CD4-positive, alpha-beta T cell treated with Interferon alpha-2 for 1 hour (primary cell): ENCODE results near the gene UNC13B.

Source experiments
- DNase-seq, 2 donors: peaks; one replicate each; pipeline ENCODE4 v3.0.0-alpha.2; 2020 to 2022

Gene UNC13B

DNA sequence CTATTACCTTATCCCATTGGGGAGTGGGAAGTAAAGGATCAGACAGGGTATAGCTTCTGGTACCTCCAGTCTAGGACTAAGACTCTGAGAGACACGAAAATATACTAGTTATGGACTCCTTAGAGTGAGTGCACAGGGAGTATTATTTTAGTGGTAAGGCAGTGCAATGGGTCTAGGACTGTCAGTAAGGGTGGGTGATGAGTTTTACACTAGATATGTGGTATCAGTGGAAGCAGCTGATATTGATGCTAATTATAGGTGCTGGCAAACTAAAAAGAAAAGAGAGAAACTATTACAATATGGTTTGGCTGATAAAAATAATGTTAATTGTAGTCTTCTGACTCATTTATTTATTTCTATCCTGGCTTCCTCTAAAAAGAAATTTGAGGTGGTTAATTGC is 118.6 kb downstream of the UNC13B start:
- no peak for DNase-seq

GRCh38 chr9:35285731-35286130 is 123.9 kb downstream of the UNC13B start:
- no peak for DNase-seq

- DNase-seq: no peak
Observed at GRCh38 chr9:35286381-35286780, 124.6 kb downstream of the UNC13B start.

- no peak for DNase-seq
Observed at GRCh38 chr9:35287987-35288632, 126.3 kb downstream of the UNC13B start.

DNA sequence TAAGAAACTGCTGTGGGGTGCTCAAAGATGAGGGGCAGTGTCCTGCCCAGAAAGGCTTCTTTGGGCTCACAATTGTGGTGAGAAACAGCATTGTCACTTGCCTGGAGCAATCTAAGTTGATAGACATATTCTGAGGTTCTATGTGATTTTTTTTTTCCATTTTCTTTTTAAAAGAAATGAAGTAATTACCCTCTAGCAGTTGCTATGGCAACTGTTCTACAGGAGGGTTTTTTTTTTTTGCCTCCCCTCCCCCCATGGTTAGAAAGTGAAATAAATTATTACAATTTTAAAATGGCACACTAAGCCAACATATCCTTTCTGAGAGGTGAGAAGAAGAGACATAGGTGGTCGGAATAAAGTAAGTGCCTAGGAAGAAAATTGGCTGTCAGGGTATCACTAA is 127.0 kb downstream of the UNC13B start:
- DNase-seq: no peak

GRCh38 chr9:35293376-35293964 is 131.7 kb downstream of the UNC13B start:
- DNase-seq: no peak

DNA sequence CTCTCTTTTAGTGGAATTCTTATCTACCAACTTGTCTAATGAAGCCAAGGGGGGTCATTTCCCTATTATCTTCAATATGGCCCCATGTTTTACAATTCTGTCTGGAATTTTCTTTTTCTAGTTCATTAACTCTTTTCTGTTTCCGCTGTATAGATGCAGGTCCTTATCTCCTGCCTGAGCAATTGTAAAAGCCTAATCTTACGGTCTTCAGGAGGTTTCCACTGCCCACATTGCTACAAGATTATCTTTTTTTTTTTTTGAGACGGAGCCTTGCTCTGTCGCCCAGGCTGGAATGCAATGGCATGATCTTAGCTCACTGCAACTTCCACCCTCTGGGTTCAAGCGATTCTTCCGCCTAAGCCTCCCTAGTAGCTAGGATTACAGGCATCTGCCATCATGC is 132.3 kb downstream of the UNC13B start:
- DNase-seq: no peak

- DNase-seq: no peak
Observed at GRCh38 chr9:35294556-35294955, 132.7 kb downstream of the UNC13B start.

DNA sequence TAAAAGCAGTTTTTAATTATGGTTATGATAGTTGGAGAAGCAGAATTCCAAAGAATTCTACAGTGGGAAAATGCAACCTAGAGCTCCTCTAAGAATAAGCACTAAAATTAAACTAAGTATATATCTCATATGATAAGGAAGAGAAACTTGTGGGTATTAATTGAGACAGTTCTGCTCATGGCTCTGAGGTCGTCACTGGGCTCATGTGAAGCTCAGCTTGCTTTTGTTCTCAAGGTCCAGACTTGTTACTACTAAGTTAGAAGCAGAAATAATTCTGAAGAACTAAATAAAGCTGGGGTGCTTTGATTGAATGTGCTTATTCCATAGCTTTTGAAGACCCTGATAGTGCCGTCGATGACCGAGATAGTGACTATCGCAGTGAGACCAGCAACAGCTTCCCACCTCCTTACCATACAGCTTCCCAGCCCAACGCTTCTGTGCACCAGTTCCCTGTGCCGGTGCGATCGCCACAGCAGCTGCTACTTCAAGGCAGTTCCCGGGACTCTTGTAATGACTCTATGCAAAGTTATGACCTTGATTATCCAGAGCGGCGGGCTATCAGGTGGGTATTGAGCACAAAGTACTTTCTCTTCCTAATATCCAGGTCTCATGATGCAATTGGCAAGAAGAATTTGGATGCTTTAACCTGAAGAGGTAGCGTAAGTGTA is 133.7 kb downstream of the UNC13B start:
- DNase-seq: no peak

DNA sequence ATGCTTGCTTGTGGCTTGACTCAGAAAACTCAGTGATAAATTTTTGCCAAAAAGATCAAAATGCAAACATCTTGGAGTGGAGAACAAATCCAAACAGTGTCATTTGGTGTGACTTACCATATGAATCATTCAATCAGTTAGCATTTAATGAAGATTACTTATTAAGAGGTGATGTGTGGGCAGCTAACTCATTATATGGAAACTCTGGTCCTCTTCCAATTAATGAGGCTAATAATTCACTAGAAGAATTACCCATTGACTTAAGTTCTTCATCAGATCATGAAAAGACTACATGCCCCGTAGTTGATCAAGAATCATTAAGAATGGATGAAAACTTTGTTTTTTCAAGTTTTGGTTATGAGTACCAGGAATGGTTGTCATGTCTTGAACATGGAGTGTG is 141.8 kb downstream of the UNC13B start:
- DNase-seq: no peak

DNA sequence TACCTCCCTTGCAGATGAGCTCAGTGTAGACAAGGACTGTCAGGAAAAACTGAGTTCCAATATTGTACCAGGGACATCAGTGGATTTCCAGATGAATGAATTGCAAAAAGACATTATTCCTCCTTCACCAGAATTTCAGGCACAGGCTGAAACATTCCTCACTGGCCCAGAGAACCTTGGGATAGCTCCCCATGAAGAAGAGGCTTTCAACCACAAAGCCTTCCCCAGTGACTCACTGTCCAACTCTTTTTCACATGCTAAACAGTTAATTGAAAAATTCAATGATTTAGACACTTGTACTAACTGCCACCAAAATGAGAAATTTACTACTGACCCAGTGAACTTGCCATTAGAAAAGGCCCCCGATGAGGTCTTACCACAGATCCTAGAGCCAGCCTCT is 144.5 kb downstream of the UNC13B start:
- no peak for DNase-seq

- no peak for DNase-seq
Observed at GRCh38 chr9:35308316-35308715, 146.5 kb downstream of the UNC13B start.

- no peak for DNase-seq
Observed at GRCh38 chr9:35311891-35312639, 150.3 kb downstream of the UNC13B start.

- DNase-seq: no peak
Observed at GRCh38 chr9:35313460-35313859, 151.7 kb downstream of the UNC13B start.

GRCh38 chr9:35313916-35314315 is 152.1 kb downstream of the UNC13B start:
- DNase-seq: no peak

GRCh38 chr9:35318741-35319140 is 156.9 kb downstream of the UNC13B start:
- no peak for DNase-seq

- no peak for DNase-seq
Observed at GRCh38 chr9:35322075-35322885, 160.5 kb downstream of the UNC13B start.

DNA sequence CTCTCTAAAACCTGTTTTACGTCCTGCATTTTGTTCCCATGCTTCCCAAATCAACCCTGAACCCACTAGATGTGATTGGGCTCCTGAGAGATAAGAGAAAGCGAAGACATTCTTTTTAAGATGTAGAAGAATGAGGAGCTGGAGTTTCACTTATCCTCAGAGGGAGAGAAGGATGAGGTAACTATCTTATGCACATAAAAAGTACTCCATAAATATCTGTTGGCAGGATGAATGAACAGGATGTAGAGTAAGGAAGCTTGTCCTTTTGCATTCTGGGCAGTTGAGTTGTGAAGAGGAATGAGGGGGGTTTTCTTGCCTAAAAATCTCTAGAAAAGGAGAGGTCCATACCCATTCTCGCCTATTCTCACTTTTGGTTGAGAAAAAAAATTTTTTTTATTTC is 163.2 kb downstream of the UNC13B start:
- DNase-seq: no peak

DNA sequence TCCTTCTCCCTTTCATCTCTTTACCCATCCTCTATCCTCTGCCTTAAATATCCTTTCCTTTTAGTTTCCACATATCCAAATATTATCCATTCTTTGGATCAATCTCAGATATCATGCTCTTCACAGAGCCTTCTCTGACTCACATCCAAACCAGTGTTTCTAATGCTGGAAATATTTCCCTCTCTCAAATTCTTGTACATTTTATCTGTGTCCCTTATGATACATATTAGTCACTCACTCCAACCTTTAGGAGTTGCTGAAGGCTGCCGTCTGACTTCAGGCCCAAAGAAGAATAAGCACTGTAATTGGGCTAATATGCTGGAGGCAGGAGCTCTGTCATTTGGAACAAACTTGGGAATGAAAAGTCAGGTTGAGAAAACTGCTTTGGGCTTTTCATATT is 171.7 kb downstream of the UNC13B start:
- no peak for DNase-seq

DNA sequence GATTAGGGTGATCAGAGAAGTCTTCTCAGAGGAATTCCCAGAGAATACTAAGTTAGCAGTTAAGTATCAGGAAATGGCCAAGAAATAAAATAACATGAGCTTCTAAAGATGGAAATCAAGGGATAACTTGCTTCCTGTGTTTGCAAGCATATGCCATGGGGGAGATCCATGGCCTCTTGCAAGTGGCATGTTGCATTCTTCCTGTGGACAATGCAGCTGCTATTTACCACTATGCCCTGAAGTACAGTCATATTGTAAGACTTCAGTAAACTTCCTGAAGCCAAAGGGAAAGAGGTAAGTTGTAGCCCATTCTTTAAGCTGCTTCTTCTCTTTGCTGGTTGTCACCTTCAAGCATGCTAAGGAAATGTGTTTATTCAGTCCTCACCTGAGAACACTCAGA is 173.4 kb downstream of the UNC13B start:
- no peak for DNase-seq

DNA sequence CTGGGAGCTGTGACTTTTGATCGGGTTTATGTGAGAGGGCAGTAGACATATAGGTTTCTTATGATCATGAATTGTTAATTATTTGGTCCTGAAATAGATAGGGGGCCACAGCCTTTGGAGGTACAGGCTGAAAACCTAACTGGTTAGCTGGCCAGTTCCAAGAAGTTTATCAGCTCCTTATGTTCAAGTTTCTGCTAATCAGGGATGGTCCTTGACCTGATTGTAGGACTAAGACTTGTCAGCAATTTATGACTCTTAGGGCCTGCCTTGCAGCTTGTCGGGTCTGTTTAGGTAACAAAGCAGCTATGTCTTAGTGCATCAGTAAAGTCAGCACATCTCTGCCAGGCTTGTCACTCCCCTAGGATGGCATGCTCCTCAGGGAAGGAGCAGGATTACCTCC is 176.3 kb downstream of the UNC13B start:
- no peak for DNase-seq

DNA sequence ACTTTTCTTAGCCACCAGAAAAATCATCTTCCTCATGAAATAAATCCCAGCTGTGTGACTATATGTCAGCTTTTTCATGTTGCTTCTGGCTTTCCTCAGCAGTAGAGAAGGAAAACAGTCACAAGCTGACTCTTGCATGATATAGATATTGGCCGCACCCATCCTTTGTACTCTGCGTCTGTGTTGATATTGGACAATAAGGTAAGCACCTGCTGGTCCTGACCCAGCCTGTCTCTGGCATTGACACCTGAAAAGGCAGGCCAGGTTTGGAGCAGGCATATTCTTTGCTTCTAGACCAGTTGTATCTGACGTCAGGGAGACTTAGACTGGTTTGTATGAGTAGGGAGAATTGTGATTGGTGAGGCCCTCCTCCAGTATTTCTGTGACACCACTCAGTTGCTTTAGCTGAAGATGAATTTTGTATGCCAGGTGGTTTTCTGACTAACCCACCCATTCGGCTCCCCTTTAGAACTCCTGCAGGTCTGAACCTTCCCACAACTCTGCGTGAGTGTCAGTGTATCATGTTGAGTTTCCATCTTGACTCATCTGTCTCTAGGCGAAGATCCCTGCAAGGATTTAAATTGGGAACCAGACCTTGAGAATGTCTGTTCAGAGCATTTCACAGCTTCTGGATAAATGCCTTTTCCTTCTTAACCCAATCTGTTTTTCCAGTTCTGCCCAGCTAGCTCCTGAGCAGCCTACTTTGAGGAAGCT is 176.9 kb downstream of the UNC13B start:
- DNase-seq: no peak
